Osteocyte (in vitro differentiated cells): ENCODE results near the gene TLDC2. TPM values are rescaled to one million over a fixed set of nuclear protein-coding genes. Genes with fewer than 3 reads are reported as not detected.
"Not testable (repeated sequence)": the region's sequence is repeated elsewhere in the genome, so short reads cannot be mapped to it uniquely, and the experiment has no call there.

Experiments
- DNase-seq: peaks from one replicate; pipeline ENCODE4 v3.0.0; 2021; ENCODE audit warnings: mixed read lengths; ENCODE audit not compliant: unreplicated experiment; ENCODE audit errors: extremely low spot score
- H3K27ac Mint-ChIP-seq: one replicate; pipeline ENCODE4 v1.8.0; 2021; ENCODE audit warnings: mild to moderate bottlenecking, mixed read lengths; ENCODE audit not compliant: unreplicated experiment
- H3K27me3 Mint-ChIP-seq: one replicate; pipeline ENCODE4 v1.8.0; 2021; ENCODE audit warnings: mixed read lengths; ENCODE audit not compliant: unreplicated experiment
- H3K36me3 Mint-ChIP-seq: one replicate; pipeline ENCODE4 v1.8.0; 2021; ENCODE audit warnings: mixed read lengths; ENCODE audit not compliant: unreplicated experiment
- H3K4me1 Mint-ChIP-seq: one replicate; pipeline ENCODE4 v1.8.0; 2021; ENCODE audit warnings: mixed read lengths; ENCODE audit not compliant: unreplicated experiment
- H3K4me3 Mint-ChIP-seq: one replicate; pipeline ENCODE4 v1.8.0; 2021; ENCODE audit warnings: mild to moderate bottlenecking, moderate library complexity, mixed read lengths; ENCODE audit not compliant: unreplicated experiment
- H3K9me3 Mint-ChIP-seq: one replicate; pipeline ENCODE4 v1.8.0; 2021; ENCODE audit warnings: mixed read lengths; ENCODE audit not compliant: unreplicated experiment
- CTCF ChIP-seq: fragments of 200-600 bp; sonication (generic); IDR thresholded peaks from 2 replicates; pipeline ENCODE4 v1.5.0; 2021; ENCODE audit warnings: antibody characterized with exemption, mild to moderate bottlenecking, moderate library complexity
- total RNA-seq: library from RNA; stranded (reverse); gene quantifications from 2 replicates; pipeline ENCODE4 v1.2.1, GENCODE V29; 2021

The TLDC2 gene
- total RNA-seq, 1 donor from 2014 or later = not detected

DNA sequence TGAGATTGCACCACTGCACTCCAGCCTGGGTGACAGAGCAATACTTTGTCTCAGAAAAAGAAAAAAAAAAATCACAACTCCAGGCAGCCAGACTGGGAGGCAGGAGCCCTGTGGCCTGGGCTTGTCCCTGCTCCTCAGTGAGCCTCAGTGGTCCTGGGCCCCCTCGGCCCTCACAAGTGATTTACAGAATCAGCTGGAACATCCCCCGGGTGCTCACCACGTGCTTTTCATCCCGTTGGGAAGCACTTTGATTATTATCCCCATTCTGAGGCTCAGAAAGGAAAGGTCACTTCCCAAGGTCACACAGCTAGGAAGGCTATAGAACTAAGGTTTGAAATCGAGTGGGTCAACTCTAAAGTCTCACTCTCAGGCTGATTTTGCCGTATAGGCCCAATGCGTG lies 43.1 kb upstream of the TLDC2 start:
- Mint-ChIP-seq H3K27me3 (no peaks in the 10 kb centered on the region), H3K9me3 (no peaks in the 10 kb centered on the region), H3K27ac (peak overlapping the region; percentile 52), H3K36me3 (peaks cover under 1% of the 10 kb centered on the region), H3K4me1 (peaks cover 29% of the 10 kb centered on the region), H3K4me3 (no peak overlapping the region)
- no peak for DNase-seq
- no peak for TF ChIP-seq CTCF

- DNase-seq = no peak
Observed at GRCh38 chr20:36833275-36834020, 42.5 kb upstream of the TLDC2 start.

GRCh38 chr20:36835025-36835424 lies 40.9 kb upstream of the TLDC2 start:
- no peak for DNase-seq
- Mint-ChIP-seq H3K4me3 (no peak overlapping the region), H3K27ac (peak overlapping the region; percentile 87), H3K4me1 (peaks cover 29% of the 10 kb centered on the region), H3K9me3 (no peaks in the 10 kb centered on the region), H3K36me3 (peaks cover 6% of the 10 kb centered on the region), H3K27me3 (no peaks in the 10 kb centered on the region)
- TF ChIP-seq CTCF = no peak

More at GRCh38 chr20:36833275-36834020, 42.5 kb upstream of the TLDC2 start:
- Mint-ChIP-seq H3K4me3 (no peak overlapping the region), H3K36me3 (no peaks in the 10 kb centered on the region), H3K27me3 (no peaks in the 10 kb centered on the region), H3K4me1 (peaks cover 29% of the 10 kb centered on the region), H3K27ac (no peak overlapping the region), H3K9me3 (no peaks in the 10 kb centered on the region)
- TF ChIP-seq CTCF = no peak

GRCh38 chr20:36835453-36836198 lies 40.3 kb upstream of the TLDC2 start:
- peak overlapping the region; percentile 87 for H3K27ac Mint-ChIP-seq
- no peak for TF ChIP-seq CTCF
- no peaks in the 10 kb centered on the region for H3K9me3 Mint-ChIP-seq
- DNase-seq = peak; percentile 95
- no peaks in the 10 kb centered on the region for H3K27me3 Mint-ChIP-seq
- H3K4me1 Mint-ChIP-seq = peaks cover 29% of the 10 kb centered on the region
- H3K36me3 Mint-ChIP-seq = peaks cover 6% of the 10 kb centered on the region
- H3K4me3 Mint-ChIP-seq = peak overlapping the region; percentile 71

DNA sequence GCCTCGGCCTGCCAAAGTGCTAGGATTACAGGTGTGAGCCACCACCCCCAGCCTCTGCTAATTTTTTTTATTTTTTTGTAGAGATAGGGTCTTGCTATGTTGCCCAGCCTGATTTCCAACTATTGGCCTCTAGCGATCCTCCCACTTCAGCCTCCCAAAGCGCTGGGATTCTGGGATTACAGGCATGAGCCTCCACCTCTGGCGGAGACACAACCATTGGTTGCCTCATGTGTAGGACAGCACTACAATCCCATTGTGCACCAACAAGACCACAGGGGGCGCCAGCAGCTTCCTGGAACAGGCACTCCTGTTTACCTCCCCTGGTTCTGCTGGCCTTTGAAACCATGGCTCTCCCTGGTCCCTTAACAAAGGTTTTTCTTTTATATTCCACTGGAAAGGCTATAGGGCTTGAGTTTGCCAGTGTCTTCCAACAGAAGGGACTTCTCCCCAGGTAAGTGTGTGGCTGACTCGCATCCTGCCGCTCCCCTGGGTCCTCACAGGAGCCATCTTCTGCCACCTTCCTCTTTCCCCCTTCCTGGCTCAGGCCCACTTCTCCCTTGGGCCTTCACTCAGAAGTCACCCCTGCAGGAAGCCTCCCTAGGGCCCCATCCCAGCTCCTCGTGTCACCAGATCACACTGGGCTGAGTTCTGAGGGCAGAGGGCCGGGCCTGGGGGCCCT lies 39.2 kb upstream of the TLDC2 start:
- peak overlapping the region; percentile 76 for H3K27ac Mint-ChIP-seq

GRCh38 chr20:36838376-36838775 lies 37.6 kb upstream of the TLDC2 start:
- not testable (repeated sequence) for H3K9me3 Mint-ChIP-seq, H3K27ac Mint-ChIP-seq, H3K4me3 Mint-ChIP-seq, H3K36me3 Mint-ChIP-seq, DNase-seq, H3K27me3 Mint-ChIP-seq
- peaks cover 33% of the 10 kb centered on the region for H3K4me1 Mint-ChIP-seq

More for the DNA sequence above, 39.2 kb upstream of the TLDC2 start:
- no peaks in the 10 kb centered on the region for H3K9me3 Mint-ChIP-seq
- peaks cover 24% of the 10 kb centered on the region for H3K4me1 Mint-ChIP-seq
- DNase-seq = no peak
- H3K36me3 Mint-ChIP-seq = peaks cover 6% of the 10 kb centered on the region
- H3K27me3 Mint-ChIP-seq = no peaks in the 10 kb centered on the region
- H3K4me3 Mint-ChIP-seq = no peak overlapping the region
- TF ChIP-seq CTCF = peak; percentile 53
